RCC 7860 (cell line): ENCODE measurements around the gene PRICKLE2.
A peak's percentile ranks its signal among the peaks of the same experiment; 100 is the strongest.

Experiments
- DNase-seq: peaks from one replicate; pipeline ENCODE4 v3.0.0-alpha.2; 2015; ENCODE audit warnings: low spot score
- FAIRE-seq: peaks from 2 replicates; lab custom pipeline; 2012; peaks lifted over from hg19 to GRCh38; lab: Jason Lieb, UNC

The PRICKLE2 gene

DNA sequence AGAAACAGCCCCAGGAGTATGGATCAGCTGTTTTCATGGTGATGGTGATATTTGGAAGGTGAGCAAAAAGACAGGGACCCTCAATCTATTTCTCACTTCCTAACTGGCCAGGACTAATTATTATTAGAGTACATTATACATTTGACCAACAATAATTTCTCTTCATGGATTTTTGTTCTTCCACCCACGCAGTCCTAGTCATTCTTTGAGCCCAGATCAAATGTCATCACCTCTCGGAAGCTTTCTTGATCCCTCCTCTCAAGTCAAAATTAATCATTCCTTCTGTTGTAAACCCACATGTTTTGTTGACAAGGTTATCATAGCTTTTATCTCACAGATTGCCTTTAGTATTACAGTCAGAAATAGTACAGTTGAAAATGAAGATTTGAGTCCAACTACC is 29.2 kb upstream of the PRICKLE2 start:
- DNase-seq = no peak
- FAIRE-seq = no peak

DNA sequence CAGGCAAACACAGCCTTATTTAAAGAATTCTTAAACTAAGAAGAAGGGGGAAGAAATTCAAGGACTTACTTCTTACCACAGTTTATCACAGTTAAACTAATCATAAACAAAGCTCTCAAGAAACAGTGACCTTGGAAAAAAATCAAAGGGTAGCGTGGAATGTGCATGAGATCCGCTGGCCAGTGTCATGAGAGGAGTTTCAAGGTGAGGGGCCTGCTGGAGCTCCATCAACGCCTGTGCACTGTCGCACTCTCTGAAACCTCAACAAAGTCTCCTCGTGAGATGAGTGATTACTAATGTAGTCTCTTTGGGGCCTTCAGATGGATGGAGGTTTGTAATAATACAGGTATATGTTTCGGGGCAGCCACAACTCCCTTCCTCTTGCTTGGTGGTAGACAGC is 28.4 kb upstream of the PRICKLE2 start:
- FAIRE-seq (no peak), DNase-seq (no peak)

DNA sequence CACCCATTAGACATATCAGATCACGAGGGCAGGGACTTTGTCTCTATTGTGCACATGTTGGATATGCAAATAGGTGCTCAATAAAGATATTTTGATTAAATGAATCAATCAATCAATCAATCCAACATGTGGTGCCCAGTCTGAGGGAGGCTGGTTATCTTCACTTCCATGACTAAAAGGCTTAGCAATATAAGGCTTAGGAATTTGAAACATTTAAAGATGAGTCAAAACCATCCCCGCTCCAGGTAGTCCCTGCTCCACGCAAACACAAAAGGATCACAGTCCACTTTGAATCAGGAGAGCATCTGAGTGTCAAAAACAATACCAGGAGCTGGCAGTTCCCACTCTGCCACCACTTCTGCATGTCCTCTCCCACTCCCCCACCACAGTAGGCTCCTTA is 25.8 kb upstream of the PRICKLE2 start:
- DNase-seq (peak; percentile 25), FAIRE-seq (no peak)

DNA sequence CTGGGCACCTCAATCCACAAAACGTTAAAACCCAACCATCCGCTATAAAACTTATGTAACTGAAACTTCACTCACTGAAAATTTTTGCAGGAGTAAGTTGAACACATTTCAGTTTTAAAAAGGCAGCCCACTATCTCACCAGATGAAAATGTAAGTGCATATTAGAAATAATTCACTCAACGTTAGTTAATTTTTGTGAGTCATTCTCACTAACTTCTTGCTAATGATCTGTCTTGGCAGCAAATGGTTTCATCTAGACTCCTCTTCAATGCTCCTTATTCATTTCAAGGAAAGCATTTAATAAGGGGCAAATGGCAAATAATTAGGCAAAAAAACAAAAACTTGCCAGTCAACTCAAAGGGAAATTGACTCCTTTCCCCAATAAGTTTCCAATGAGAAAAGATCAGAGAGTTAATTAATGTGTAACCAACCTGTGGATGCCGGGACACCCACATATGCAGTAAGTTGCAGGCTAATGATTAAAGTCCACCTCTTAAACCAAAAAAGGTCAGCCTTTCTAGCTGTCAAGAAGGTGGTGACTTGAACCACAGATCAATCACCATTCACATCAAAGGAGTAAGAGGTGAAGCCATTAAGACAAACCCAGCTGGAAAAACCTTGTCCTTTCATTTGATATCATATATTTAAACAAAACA is 22.9 kb upstream of the PRICKLE2 start:
- FAIRE-seq (peak; percentile 76), DNase-seq (no peak)

DNA sequence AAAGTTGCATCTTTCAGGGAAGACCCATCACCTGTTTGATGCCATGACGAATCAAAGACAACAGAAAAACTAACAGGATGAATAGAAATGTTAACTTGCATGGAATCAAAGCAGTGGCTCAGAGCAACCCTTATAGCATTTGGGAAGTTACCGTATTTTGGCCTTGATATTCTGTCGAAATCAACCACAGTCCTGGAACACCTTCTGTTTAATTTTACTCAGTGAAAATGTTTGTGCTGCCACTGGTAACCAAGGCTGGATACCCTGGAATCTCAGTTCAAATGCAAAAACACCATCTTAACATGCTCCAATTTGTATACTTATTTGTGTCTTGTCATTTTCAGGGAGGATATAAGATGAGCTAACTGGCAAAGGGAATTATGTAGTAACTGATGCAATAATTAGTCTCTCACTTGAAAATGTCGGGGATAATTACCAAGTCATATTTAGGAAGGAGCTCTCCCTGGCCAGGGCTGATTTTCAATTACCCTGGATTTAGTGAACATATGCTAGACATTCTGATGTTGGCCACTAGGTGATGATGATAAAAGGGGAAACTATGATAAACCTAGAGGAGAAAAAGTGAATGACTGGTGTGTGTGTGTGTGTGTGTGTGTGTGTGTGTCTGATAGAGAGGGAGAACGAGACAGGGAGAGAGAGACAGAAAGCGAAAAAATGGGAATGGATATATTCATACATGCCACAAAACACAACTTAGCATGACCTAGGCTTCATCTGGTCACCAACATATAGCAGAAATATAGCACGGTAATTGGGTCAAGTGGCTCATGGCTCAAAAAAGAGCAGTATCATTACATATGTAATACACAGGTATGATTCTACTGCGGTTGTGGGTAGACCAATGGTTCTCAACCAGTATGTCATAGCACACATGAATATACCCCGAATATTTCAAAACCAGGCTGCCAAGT is 19.0 kb upstream of the PRICKLE2 start:
- no peak for FAIRE-seq

DNA sequence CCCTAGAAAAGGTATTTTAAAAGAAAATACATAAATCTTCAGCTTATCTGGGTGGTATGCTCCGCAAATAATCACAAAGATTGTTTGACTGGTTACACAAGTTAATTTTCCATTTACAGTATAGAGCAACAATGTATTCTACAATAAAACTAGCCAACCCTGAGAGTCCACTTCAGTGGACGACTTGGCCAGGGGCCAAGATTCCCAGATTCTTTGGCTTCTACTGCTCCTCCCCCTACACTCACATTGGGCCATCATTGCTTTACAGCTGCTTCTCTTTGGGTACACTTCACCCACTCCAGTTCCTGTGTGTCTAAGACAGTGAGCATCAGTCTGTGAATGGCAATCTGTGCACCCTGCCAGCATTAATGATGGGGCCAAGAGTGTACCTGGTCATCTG is 17.2 kb upstream of the PRICKLE2 start:
- no peak for FAIRE-seq

More for the DNA sequence above, 19.0 kb upstream of the PRICKLE2 start:
- DNase-seq = peak; percentile 33

DNA sequence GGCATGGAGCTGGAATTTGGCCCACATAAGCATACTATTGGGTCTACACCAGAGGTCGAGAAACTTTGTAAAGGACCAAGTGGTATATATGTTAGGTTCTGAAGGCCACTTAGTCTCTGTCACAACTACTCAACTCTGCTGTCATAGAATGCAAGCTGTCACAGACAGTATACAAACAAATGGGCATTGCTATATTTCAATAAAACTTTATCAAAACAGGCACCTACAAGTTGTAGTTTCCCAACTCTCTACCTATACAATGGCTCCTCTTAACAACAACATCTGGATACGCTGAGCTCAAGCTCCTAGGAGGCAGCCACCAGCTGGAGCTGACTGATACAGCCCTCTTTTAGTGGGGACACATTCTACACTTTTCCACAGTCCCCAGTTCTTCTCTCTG is 15.7 kb upstream of the PRICKLE2 start:
- no peak for DNase-seq
- no peak for FAIRE-seq

More for the DNA sequence above, 17.2 kb upstream of the PRICKLE2 start:
- DNase-seq = no peak

DNA sequence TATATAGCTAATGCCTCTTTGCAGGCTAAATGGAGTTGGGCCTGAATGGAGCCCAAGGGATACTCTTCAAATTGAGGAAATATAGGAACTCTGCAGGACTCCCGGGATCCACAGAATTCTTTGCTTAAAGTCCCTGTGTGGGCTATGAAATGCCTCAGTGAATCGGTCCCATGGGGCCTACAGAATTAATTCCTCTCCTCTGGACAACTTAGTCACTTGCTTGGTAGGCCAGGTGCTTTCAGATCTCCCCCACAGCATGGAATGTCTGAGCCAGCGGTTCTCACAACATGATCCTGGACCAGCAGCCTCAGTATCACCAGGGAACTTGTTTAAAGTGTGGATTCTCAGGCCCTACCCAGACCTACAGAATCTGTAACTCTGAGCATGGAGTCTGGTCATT is 15.1 kb upstream of the PRICKLE2 start:
- peak; percentile 72 for FAIRE-seq

DNA sequence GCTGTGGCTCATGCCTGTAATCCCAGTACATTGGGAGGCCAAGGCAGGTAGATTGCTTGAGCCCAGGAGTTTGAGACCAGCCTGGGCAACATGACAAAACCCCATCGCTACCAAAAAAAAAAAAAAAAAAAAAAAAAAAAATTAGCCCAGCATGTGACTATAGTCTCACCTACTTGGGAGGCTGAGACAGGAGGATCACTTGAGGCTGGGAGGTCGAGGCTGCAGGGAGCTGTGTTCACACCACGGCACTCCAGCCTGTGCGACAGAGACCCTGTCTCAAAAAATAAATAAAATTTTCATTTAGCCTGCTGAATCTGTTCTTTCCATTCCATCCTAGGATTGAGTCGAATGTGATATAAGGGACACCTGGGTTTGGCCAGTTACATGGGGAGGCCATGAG is 14.6 kb upstream of the PRICKLE2 start:
- DNase-seq (no peak), FAIRE-seq (no peak)

More for the DNA sequence above, 15.1 kb upstream of the PRICKLE2 start:
- DNase-seq = peak; percentile 55

DNA sequence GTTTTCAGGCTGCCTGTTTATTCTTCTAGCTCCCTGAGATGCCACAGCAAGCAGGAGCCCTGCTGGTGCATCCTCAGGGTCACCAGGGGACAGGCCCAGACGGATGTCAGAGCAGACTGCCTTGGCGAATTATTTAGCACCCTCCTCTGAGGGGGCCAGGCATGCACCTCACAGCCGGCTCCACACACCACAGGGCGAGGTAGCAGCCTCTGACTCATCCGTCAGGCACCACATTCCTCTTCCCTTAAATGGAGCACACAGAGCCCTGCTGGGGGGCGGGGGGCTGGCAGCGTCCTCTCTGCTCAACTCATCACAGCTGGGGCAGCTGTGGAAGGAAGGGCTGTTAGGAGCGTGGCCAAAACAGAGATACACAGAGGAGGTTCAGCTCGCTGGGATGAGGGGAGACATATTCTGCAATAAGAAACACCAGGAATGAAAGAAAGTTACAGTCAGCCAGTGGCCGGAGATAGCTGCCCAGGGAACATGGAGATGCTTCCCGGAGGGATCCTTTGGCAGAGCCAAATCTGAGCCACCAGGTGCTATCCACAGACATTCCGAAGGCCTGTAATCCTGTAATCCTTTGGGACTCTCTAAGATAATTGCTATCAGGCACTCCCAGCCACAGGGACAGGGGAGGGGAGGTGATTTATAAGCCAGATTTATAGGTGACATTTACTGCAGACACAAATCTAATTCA is 13.9 kb upstream of the PRICKLE2 start:
- FAIRE-seq (peak; percentile 92), DNase-seq (peak; percentile 95)

DNA sequence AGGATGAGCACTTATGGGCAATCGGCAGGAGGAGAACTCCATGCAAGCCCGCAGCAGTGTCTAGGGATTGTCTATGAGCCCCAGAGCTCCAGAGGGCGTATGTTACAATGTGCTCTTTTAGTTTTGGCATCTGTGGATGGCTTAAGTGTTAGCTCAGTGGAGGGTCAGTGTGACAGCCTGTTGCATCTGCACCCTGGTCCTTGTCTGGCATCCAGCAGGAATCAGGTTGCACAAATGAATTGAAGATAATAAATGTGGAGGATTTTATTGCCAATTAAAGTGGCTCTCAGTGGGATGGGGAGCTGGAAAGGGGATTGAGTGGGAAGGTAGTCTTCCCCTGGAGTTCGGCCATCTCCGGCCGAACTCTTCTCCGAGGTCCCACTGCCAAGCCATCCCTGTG is 11.8 kb upstream of the PRICKLE2 start:
- DNase-seq = no peak
- no peak for FAIRE-seq

DNA sequence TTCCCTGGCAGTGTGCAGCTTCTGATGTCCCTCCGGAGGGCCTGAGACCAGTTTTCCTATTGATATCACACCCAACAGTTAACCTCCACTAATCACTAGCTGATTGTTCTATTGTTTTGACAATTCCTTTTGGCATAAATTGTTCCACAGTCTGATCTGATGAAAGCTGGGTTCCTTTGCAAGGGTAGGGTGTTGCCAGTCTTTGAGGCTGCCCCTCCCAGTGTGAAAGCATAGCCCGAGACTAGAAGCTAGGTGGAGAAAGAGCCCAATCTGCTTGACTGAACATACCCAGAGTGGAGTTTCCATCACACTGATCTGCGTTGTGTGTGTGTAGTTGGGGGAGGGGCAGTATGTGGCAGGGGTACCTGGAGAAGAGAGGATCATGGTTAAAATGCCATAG is 10.3 kb upstream of the PRICKLE2 start:
- DNase-seq = no peak

DNA sequence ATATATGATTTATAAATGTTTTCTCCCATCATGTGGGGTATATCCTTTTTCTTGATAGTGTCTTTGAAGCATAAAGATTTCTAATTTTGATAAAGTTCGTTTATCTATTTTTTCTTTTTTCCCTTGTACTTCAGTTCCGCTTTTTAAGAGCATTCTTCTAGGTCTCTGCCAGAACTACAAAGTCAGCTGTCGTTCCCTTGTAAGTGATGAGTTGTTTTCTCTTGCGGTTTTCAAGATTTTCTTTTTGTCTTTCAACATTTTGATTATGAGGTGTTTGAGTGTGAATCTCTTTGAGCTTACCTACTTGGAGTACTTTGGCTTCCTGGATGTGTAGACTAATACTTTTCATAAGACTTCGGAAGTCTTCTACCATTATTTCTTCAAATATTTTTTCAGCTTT is 9.3 kb upstream of the PRICKLE2 start:
- DNase-seq = no peak
- FAIRE-seq = no peak

More for the DNA sequence above, 10.3 kb upstream of the PRICKLE2 start:
- FAIRE-seq = no peak

DNA sequence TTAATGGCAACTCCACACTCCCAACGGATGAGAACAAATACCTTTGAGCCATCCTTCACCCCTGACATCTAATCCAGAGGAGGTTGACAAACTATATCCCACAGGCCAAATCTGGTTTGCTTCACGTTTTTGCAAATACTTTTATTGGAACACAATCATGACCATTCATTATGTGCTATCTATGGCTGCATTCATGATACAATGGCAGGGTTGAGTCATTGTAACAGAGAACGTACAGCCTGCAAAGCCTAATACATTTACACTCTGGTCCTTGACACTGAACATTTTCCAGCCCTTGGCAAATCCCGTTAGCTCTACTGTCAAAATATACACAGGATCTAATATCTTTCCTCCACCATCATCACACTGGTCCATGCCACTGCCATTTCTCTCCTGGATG is 7.6 kb upstream of the PRICKLE2 start:
- FAIRE-seq (no peak), DNase-seq (no peak)

DNA sequence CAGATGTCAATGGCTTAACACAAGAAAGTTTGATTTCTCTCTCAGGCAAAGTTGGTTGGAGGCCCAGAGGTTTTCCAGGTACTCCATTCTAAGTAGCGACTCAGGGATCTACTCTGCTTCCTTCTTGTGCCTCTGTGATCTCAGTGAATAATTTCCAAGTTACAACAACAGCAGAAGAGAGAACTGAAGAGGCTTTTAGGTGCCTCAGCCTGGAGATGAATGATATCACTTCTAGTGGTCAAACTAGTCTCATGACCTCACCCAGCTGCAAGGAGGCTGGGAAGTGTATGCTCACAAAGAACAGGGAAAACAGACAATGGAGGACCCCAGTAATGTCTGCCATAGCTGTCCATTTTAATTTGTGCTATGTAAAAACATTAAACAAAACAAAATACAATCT is 4.6 kb upstream of the PRICKLE2 start:
- DNase-seq = peak; percentile 52
- peak; percentile 44 for FAIRE-seq

DNA sequence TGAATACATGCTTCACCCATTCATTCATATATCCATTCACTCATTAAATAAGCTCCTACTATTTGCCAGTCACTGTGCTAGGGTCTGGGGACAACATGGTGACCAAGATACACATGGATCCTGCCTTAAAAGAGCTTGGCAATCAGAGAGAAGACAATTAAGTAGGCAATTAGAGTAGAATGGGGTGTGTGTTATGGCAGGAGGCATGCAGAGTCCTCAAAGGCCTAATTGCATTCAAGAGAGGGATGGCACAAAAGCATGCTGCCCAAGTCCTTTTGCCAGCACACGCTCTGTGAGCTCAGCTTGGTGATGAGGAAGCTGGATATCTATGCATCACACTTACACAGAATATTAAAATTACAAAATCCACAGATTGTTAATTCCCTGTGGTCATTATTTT is 2.8 kb upstream of the PRICKLE2 start:
- FAIRE-seq (no peak), DNase-seq (no peak)

DNA sequence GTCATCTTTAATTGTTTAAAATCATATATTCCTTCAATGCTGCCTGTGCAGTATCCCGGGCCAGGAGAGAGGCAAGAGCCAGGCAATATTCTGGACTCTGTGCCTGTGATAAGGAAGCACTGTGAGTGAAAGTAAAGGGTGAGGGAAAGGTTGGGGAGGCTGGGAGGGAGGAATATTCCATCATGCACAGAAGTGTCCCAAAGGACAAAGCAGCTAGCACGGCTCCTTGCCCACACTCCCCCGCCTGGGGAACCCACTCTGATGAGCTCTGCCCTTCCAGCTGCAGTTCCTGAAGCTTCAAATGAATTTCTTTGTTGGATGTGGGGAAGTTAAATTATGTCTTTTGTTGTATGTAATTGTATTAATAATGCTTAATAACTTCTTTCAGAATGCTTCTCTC is 1.5 kb upstream of the PRICKLE2 start:
- FAIRE-seq (no peak), DNase-seq (no peak)

DNA sequence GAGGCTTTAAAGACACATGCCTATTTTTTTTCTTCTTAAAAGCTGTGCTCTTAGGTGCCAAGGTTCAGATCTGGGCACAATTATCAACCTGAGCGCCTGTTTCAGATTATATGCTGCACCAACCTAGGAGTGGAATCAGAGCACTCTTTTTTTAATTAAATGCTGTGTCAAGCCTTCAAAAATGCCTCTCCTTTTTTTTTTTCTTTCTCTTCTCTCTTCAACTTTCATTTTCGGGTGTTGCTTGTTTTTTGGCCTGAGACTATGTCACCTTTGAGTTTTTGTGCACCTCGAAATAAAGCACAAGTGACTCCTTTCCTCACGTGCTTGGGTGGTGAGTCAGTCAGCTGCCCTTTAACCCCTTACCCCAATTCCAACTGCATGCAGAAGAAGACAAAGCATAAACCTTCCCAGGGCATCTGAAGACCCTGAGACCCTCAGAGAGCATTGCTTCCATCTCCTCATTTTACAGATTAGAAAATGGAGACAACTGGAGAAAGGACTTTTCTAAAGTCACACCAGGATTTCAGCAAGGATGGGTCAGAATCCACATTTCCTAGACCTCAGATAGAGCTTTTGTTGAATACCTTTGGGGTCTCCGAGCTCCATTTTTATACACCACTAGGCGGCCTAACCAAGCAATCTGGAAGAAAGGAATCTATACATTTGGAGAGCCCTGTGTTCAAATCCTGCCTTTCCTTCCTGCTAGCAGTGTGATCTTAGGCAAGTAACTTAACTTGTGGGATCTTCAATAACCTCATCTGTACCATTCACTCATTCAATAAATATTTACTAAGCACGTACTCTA is 631 bp upstream of the PRICKLE2 start:
- DNase-seq = no peak
- FAIRE-seq = no peak

DNA sequence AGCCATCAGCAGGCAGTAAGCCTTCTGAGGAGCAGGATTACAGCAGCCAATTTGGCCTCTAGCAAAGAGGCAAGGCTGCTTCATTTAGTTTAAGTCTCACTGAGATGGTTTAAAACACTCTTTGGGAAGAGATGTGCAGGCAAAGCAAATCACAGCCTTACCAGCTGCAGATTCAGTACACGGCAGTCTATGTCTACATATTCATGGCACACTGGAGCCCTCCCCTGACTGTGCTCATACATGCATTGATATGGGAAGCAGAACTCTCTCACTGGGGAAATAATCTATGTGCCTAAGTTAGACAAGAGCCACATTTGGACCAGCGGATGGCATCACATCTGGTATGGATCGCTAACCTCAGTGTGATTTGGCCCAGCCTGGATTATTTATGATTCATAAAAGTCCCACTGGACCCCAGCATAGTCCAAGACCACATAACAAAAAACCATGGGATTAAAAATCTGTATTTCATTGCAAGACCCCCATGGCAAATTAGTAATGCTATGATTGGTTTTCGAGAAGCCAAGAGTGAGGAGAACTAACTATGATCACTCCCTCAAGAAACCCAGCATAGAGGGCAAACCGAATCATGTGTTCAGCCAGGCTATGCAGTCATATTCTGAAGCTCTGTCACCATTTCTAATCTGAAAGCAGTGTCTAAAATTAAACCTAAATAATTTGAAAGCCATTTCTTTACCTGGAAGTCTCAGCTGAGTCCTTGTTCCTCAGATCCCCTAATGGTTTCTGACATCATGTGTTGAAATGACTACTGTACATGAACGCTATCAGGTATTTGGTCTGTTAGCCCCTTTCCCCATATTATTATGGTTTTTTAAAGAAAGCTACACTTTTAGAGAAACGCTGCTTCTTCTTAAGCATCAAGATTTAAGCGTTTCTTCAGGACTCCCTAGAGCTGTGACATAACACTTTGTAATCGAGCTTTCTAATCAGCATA is 1.2 kb downstream of the PRICKLE2 start:
- no peak for DNase-seq
- FAIRE-seq = no peak
